ENCODE measurements around the gene GOLGA1.

GOLGA1 gene

DNA sequence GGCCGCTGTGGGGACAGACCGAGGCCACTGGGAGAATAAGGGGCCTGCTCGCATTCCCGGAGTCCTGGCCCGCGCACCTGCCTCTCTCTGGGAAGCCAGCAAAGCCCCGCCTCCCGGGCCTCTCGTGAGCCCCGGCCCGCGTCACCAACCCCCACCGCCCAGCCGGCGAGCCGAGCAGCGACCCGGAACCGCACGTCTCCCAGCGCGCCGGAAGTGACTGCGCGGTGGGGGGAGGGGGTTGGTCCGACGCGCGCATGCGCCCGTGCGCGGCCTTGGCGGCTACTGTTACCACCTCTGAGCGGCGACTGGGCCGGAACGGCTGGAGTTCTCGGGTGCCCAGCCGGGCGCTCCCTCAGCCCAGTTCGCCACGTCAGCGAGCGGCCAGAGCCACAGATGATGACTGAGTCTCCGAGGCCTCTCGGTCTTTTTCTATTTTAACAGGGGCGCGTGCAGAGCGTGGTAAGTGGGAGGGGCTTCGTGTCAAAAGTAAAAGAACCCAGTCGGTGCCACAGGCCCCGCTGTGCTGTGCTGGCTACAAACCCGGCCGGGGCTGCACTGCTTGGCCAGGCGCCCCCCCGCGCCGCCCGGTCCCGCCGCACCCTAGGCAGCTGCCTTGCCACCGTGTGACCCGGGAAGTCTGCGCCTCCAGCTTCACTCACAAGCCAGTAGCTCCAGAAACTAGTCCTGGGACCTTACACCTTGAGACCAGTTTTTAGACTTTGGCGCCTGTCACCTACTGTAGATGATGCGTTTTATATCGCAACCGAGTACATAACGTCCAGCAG is at the start of gene GOLGA1:
Gene GOLGA1 (minus strand): TSS at position 190 of the 785 bp plus-strand sequence. CDS start 2,372 bp downstream, outside the sequence.
- no peaks in the 10 kb centered on the region for H3K9me2 ChIP-seq (replicated peaks; ENCODE audit: insufficient read depth, low read length)

GRCh38 chr9:124983698-124984097 is 42.8 kb upstream of the GOLGA1 start:
- Histone ChIP-seq H3F3A (ENCODE audit: insufficient read depth, low read length) (no peaks in the 10 kb centered on the region), H3K4me3 (ENCODE audit: low read length) (no peak overlapping the region), H3K79me2 (ENCODE audit: low read length) (no peaks in the 10 kb centered on the region), H3K9me3 (replicated peaks; ENCODE audit: insufficient read depth, low read length) (no peaks in the 10 kb centered on the region), H3K4me2 (ENCODE audit: low read depth, low read length) (no peak overlapping the region), H3K4me1 (ENCODE audit: low read length) (no peaks in the 10 kb centered on the region), H4K20me1 (ENCODE audit: insufficient read depth, low read length) (no peaks in the 10 kb centered on the region), H3K9ac (ENCODE audit: low read length) (no peak overlapping the region), H3K27ac (ENCODE audit: low read length) (no peak overlapping the region), H3K36me3 (replicated peaks; ENCODE audit: insufficient read depth, low read length) (no peaks in the 10 kb centered on the region), H3K27me3 (replicated peaks; ENCODE audit: insufficient read depth, low read length) (no peaks in the 10 kb centered on the region), H3K9me2 (replicated peaks; ENCODE audit: insufficient read depth, low read length) (no peaks in the 10 kb centered on the region), H2AFZ (ENCODE audit: low read length) (no peak overlapping the region)
- TF ChIP-seq EZH2 (optimal IDR thresholded peaks at IDR 0.05; ENCODE audit: low read depth, low read length) (no peak), EZH2phosphoT487 (IDR thresholded peaks at IDR 0.05; ENCODE audit: low read length) (no peak)
- TF ChIP-seq, protein P1, sequence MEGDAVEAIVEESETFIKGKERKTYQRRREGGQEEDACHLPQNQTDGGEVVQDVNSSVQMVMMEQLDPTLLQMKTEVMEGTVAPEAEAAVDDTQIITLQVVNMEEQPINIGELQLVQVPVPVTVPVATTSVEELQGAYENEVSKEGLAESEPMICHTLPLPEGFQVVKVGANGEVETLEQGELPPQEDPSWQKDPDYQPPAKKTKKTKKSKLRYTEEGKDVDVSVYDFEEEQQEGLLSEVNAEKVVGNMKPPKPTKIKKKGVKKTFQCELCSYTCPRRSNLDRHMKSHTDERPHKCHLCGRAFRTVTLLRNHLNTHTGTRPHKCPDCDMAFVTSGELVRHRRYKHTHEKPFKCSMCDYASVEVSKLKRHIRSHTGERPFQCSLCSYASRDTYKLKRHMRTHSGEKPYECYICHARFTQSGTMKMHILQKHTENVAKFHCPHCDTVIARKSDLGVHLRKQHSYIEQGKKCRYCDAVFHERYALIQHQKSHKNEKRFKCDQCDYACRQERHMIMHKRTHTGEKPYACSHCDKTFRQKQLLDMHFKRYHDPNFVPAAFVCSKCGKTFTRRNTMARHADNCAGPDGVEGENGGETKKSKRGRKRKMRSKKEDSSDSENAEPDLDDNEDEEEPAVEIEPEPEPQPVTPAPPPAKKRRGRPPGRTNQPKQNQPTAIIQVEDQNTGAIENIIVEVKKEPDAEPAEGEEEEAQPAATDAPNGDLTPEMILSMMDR (IDR thresholded peaks at IDR 0.05; ENCODE audit: low read length): no peak
- DNase-seq: no peak

More for the DNA sequence above, at the start of gene GOLGA1:
- H3K4me1 ChIP-seq (ENCODE audit: low read length): peaks cover 6% of the 10 kb centered on the region; the same call in 1 of the 2 replicates
- peak within 1 kb of the TSS; percentile 89 for H3K4me3 ChIP-seq (ENCODE audit: low read length)
- H3K79me2 ChIP-seq (ENCODE audit: low read length): peaks cover 17% of the 10 kb centered on the region
- peak within 1 kb of the TSS; percentile 87 for H3K27ac ChIP-seq (ENCODE audit: low read length)
- peak; percentile 94 for DNase-seq
- peaks cover 14% of the 10 kb centered on the region for H3F3A ChIP-seq (ENCODE audit: insufficient read depth, low read length)
- no peaks in the 10 kb centered on the region for H4K20me1 ChIP-seq (ENCODE audit: insufficient read depth, low read length)
- TF ChIP-seq, protein P1 (IDR thresholded peaks at IDR 0.05; ENCODE audit: low read length): no peak
- TF ChIP-seq EZH2 (optimal IDR thresholded peaks at IDR 0.05; ENCODE audit: low read depth, low read length) (no peak), EZH2phosphoT487 (IDR thresholded peaks at IDR 0.05; ENCODE audit: low read length) (no peak)
- peak within 1 kb of the TSS; percentile 93 for H3K9ac ChIP-seq (ENCODE audit: low read length)
- H3K36me3 ChIP-seq (replicated peaks; ENCODE audit: insufficient read depth, low read length): no peaks in the 10 kb centered on the region
- peak within 1 kb of the TSS; percentile 94 for H2AFZ ChIP-seq (ENCODE audit: low read length)
- no peaks in the 10 kb centered on the region for H3K27me3 ChIP-seq (replicated peaks; ENCODE audit: insufficient read depth, low read length)
- H3K9me3 ChIP-seq (replicated peaks; ENCODE audit: insufficient read depth, low read length): no peaks in the 10 kb centered on the region
- peak within 1 kb of the TSS; percentile 80 for H3K4me2 ChIP-seq (ENCODE audit: low read depth, low read length)

DNA sequence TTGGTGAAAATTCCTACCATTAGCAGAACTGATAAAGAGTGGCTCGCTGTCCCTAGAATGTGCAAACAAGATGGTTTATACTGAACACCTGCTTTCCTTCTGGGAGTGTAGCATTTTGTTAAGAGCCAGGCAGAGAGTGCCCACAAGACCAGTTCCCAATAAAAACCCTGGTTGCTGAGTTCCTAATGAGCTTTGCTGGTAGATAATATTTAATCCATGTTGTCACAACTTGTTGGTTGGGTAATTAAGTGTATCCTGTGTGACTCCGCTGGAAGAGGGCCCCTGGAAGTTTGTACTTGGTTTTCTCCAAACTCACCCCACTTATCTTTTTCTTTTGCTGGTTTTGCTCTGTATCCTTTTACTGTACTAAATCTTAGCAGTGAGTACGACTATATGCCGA is 39.5 kb upstream of the GOLGA1 start:
- Histone ChIP-seq H3F3A (ENCODE audit: insufficient read depth, low read length) (no peaks in the 10 kb centered on the region), H4K20me1 (ENCODE audit: insufficient read depth, low read length) (no peaks in the 10 kb centered on the region), H3K9me2 (replicated peaks; ENCODE audit: insufficient read depth, low read length) (no peaks in the 10 kb centered on the region), H3K4me2 (ENCODE audit: low read depth, low read length) (no peak overlapping the region), H2AFZ (ENCODE audit: low read length) (no peak overlapping the region), H3K9ac (ENCODE audit: low read length) (no peak overlapping the region), H3K27me3 (replicated peaks; ENCODE audit: insufficient read depth, low read length) (no peaks in the 10 kb centered on the region), H3K4me3 (ENCODE audit: low read length) (no peak overlapping the region), H3K4me1 (ENCODE audit: low read length) (peaks cover 3% of the 10 kb centered on the region; the same call in 1 of the 2 replicates), H3K79me2 (ENCODE audit: low read length) (no peaks in the 10 kb centered on the region), H3K27ac (ENCODE audit: low read length) (no peak overlapping the region), H3K36me3 (replicated peaks; ENCODE audit: insufficient read depth, low read length) (no peaks in the 10 kb centered on the region), H3K9me3 (replicated peaks; ENCODE audit: insufficient read depth, low read length) (no peaks in the 10 kb centered on the region)
- TF ChIP-seq EZH2 (optimal IDR thresholded peaks at IDR 0.05; ENCODE audit: low read depth, low read length): no peak
- TF ChIP-seq, protein P1 (IDR thresholded peaks at IDR 0.05; ENCODE audit: low read length): no peak
- no peak for TF ChIP-seq EZH2phosphoT487 (IDR thresholded peaks at IDR 0.05; ENCODE audit: low read length)
- DNase-seq: no peak
